Activated T-cell treated with anti-CD3 and anti-CD28 coated beads for 48 hours (primary cell): ENCODE data around the gene HMGN1.

Experiments used
- DNase-seq: peaks from one replicate; pipeline ENCODE4 v3.0.0-alpha.2; 2020; ENCODE audit warnings: low read depth

HMGN1 gene

DNA sequence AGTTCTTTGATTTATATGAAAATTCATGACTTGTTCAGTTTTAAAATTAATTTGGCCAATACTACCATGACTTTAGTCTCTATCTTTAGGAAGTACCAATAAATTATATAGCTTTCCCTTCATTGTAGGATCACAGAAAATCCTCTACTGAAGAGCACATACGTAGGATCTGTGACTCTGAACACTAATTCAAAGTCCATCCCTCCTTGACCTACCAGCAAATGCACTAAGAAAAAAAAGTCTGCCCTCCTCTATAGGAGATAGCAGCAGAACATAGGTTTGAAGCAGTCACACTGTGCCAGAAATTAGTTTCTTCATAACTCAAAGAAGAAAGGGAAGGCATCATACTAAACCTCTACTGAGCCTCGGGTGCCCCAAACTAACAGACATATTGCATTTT, 52.0 kb downstream of the HMGN1 start:
- DNase-seq: no peak
